ENCODE data around the gene VPS29.

- no peak for TF ChIP-seq CTCF (optimal IDR thresholded peaks at IDR 0.05 in 1 of 3, IDR thresholded peaks at IDR 0.05 in 1 of 3, conservative IDR thresholded peaks at IDR 0.05 in 1 of 3; ENCODE audit: extremely low read depth in 1 of 3, insufficient read depth in 2 of 3, low read length in 3 of 3)
- TF ChIP-seq EZH2 (IDR thresholded peaks at IDR 0.05; ENCODE audit: low read length) = no peak
These were observed 45.2 kb upstream of the VPS29 start for GRCh38 chr12:110547090-110547489.

Data from keratinocyte (primary cell).